Activated CD4-positive, alpha-beta T cell treated with anti-CD3 and anti-CD28 coated beads for 1 hour (primary cell): Measurements from ENCODE around the gene C7.
"Not testable (repeated sequence)": the region's sequence is repeated elsewhere in the genome, so short reads cannot be mapped to it uniquely, and the experiment has no call there.

Source experiments
- DNase-seq: peaks from one replicate; pipeline ENCODE4 v3.0.0-alpha.2; 2020

Gene C7

DNA sequence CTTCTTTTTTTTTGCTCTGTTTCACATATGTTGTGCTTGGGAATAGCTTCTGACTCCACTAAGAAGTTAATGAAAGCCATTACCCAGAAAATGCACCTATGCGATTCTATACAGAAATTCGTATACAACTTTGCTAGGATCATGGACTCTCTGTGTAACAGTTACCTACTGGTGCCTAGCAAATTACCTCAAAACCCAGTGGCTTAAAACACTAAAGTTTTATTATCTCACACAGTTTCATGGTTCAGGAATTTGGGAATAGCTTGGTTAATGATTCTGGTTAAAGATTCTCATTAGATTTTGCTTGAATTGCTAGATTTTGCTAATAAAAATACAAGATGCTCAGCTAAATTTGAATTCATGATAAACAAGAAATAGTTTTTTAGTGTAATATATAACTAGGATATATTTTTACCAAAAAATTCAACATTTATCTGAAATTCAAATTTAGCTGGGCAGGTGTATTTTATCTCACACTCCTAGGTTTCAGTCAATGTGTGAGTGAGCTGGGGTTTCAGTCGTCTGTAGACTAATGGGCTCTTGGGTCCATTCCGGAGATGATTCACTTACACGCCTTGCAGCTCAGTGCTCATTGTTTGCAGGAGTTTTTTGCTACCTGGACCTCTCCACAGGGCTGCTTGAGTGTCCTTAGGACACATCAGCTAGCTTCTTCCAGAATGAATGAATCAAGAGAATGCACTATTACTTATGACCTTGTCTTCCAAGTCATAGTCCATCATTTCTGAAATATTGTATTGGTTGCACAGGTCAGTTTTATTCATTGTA lies 86.7 kb downstream of the C7 start:
- DNase-seq = no peak

DNA sequence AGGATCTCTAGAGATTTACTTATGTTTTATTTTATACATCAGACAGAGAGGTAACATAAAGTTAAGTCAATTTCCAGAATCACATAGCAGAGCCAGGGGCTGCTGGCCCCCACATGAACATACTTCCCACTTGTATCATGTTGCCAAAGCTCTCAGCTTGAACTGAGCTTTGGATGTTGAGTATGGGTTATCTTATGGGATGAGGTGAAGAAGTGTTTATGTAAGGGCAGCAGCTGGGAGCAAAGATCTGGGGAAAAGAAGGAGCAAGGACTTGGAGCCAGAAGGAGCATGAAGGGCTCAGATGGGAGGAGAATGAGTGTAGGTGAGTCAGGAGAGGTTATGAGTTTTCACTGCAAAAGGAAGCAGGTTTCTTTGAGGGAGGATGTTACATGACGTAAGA lies 89.8 kb downstream of the C7 start:
- DNase-seq = no peak

DNA sequence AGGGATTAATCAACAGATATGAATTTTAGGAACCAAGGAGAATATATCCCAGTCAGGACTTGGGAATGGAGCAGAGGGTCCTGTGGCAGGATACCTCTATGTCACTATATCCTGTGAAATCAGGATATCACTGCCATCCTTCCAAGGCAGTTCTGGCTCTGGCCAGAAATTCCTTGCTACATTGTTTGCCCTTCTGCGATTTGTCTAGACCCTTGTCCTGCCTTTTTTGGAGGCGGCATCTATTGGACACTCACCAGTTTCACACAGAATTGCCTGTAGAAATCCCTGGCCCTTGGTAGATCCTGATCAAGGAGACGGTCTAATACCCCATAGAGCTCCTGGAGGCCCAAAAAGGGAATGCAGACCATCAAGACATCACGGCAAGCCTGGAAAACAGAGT lies 90.7 kb downstream of the C7 start:
- DNase-seq = no peak

DNA sequence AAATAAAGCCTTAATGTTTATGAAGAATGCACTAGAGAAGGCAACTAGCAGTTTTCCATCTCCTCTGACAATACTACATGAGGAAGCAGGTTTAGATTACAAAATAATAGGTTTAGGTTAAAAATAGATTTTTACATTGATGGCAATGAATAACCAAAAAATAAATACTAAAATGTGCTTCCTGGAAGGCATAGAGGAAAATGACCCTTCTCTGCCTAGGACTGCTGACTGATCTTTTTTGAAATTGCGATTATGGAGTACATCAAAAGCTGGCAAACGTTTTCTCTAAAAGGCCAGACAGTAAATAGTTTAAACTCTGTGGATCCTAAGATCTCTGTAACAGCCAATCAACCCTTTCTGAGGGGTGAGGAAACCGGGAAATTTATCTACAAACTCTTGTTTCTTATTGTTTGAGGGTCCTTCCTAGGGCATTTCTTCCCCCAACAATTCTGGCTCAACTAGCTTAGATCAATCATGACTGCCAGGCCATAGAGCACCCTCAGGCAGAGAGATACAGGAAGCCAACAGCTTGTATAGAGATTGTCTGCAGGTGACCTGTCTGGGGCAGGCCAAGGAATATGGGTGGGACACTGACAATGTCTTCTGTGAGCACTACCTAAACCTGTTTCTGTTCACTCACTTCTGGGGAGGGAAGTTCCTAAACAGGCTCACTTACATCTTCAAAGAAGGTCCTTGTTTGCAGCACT lies 94.5 kb downstream of the C7 start:
- DNase-seq = no peak

DNA sequence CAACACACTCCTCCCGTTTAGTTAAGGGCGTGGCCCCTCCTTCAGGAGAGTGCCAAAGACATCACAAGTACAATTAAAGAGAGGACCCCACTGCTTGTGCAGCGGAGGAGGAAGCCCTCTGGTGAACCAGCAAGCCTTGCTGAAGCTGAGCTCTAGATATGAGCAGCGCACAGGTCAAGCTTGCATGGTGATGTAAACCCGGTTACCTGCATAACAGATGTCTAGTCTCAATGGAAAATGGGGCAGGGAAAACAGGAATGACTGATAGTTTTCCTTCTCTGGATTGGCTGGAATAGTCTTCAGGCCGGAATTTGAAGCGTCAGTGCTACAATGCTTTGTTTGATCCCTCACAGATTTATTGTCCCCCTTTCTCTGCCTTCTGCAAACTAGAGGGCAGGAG lies 95.6 kb downstream of the C7 start:
- DNase-seq = no peak

DNA sequence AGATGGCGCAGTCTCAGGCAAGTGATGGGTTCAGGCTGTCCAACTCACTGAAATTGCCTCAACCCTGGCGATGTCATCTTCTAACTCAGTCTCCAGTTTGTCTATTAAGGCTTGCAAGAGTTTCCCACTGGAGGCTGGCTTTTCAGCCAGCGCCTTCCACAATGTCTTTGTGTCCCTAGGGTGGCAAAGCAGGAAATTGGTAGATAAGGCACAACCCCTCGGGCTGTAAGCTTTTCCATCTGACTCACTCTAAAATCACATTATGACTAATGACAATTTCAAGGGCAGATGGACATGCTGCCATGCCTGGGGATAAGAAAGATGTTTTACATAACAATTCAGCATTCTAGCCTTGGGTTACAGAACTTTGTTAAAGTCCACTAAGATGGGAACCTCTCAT lies 99.9 kb downstream of the C7 start:
- no peak for DNase-seq

DNA sequence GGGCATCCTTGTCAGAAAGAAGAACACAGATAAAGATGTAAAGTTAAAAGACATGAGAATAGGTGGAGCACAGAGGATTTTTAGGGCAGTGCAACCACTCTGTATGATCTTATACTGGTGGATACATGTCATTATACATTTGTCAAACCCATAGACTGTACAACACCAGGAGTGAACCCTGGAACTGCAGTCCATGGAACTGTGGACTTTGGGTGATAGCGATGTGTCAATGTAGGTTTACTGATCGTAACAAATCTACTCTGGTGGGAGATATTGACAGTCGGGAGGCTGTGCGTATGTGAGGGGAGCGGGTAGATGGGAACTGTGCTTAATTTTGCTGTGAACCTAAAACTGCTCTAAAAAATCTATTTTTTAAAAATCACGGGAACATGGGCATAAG lies 101.3 kb downstream of the C7 start:
- DNase-seq = no peak

DNA sequence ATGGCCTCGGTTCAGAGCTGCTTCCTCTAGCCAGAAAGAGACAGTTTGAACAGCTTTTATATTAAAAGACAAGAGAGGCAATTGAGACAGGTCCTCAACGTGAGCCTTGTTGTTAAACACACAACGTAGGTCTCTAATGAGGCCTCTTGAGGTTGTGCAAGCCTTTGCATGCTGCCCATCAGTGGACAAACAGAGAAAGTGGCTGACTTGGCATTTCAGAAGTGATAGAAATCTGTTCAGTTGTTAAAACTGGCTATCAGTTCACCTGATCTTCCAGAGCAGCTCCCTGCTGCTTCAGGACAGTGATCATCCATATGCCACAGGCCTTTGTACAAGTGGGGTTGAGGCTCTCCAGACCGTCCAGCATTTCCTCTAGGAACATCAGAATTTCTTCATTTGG lies 103.0 kb downstream of the C7 start:
- no peak for DNase-seq

DNA sequence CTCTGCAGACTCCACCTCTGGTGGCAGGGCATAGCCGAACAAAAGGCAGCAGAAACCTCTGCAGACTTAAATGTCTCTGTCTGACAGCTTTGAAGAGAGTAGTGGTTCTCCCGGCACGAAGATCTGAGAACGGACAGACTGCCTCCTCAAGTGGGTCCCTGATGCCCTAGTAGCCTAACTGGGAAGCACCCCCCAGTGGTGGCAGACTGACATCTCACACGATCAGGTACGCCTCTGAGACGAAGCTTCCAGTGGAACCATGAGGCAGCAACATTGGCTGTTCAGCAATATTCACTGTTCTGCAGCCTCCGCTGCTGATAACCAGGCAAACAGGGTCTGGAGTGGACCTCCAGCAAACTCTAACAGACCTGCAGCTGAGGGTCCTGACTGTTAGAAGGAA lies 113.3 kb downstream of the C7 start:
- DNase-seq = not testable (repeated sequence)
